Loucy (cell line): Measurements from ENCODE around the gene EIF4G3.

Experiments used
- EZH2phosphoT487 ChIP-seq: fragments of 200-600 bp; IDR thresholded peaks from 2 replicates; pipeline ENCODE4 v1.6.1; 2018; ENCODE audit warnings: antibody characterized with exemption, mild to moderate bottlenecking, moderate library complexity, borderline replicate concordance
- TF ChIP-seq, protein P1 (sequence below): fragments of 200-600 bp; sonication (generic); conservative IDR thresholded peaks from 2 replicates; pipeline ENCODE4 v1.5.1; 2014; ENCODE audit warnings: mild to moderate bottlenecking, antibody characterized with exemption, low read length

- TF ChIP-seq, protein P1, sequence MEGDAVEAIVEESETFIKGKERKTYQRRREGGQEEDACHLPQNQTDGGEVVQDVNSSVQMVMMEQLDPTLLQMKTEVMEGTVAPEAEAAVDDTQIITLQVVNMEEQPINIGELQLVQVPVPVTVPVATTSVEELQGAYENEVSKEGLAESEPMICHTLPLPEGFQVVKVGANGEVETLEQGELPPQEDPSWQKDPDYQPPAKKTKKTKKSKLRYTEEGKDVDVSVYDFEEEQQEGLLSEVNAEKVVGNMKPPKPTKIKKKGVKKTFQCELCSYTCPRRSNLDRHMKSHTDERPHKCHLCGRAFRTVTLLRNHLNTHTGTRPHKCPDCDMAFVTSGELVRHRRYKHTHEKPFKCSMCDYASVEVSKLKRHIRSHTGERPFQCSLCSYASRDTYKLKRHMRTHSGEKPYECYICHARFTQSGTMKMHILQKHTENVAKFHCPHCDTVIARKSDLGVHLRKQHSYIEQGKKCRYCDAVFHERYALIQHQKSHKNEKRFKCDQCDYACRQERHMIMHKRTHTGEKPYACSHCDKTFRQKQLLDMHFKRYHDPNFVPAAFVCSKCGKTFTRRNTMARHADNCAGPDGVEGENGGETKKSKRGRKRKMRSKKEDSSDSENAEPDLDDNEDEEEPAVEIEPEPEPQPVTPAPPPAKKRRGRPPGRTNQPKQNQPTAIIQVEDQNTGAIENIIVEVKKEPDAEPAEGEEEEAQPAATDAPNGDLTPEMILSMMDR: no peak
- no peak for TF ChIP-seq EZH2phosphoT487
Measured at GRCh38 chr1:21129407-21129806, 47.3 kb downstream of the EIF4G3 start.
